Lower lobe of right lung (tissue), 2 donors: ENCODE data around the gene GPD2. TPM values are rescaled to one million over a fixed set of nuclear protein-coding genes. Genes with fewer than 3 reads are reported as not detected.

ENCODE experiments used
- ATAC-seq, 2 donors: fragments of 200-7000 bp; cut with Tn5 transposase; one replicate each; pipeline ENCODE4 v1.9.1; 2020 to 2022; ENCODE audit warnings: mild to moderate bottlenecking in 2 of 2, moderate library complexity in 2 of 2
- DNase-seq: peaks from one replicate; pipeline ENCODE4 v3.0.0-alpha.2; 2020
- H3K27ac ChIP-seq: fragments of 200-600 bp; one replicate; pipeline ENCODE4 v1.8.0; 2022
- H3K27me3 ChIP-seq: fragments of 200-600 bp; one replicate; pipeline ENCODE4 v1.8.0; 2022; ENCODE audit warnings: low read depth
- H3K36me3 ChIP-seq: fragments of 200-600 bp; one replicate; pipeline ENCODE4 v1.8.0; 2022; ENCODE audit warnings: mild to moderate bottlenecking
- H3K4me1 ChIP-seq: fragments of 200-600 bp; one replicate; pipeline ENCODE4 v1.8.0; 2022
- H3K4me3 ChIP-seq: fragments of 200-600 bp; one replicate; pipeline ENCODE4 v1.8.0; 2022; ENCODE audit warnings: mild to moderate bottlenecking
- H3K9me3 ChIP-seq: fragments of 200-600 bp; one replicate; pipeline ENCODE4 v1.8.0; 2022
- intact Hi-C: fragments of 100-400 bp; cut with DNase I; formaldehyde crosslinking; loops from one replicate; pipeline ENCODE4 v1.11.0; 2022
- total RNA-seq: library from RNA; stranded (reverse); fragmentation: NEBNext Ultra II Directional; extraction: Animal tissue kit (Norgen Biotek cat#: 25700); gene quantifications from one replicate; pipeline ENCODE4 v1.2.1, GENCODE V29; 2021
- TF ChIP-seq, protein P1 (sequence below): fragments of 200-600 bp; IDR thresholded peaks from one replicate; pipeline ENCODE4 v1.8.0; 2022; ENCODE audit warnings: antibody characterized with exemption, mild to moderate bottlenecking
- donor health status: DM: no; HTN: yes; CAD: no; lungs with severe emphysema.

The GPD2 gene
- total RNA-seq, 1 donor from 2014 or later, result 50.4 TPM

DNA sequence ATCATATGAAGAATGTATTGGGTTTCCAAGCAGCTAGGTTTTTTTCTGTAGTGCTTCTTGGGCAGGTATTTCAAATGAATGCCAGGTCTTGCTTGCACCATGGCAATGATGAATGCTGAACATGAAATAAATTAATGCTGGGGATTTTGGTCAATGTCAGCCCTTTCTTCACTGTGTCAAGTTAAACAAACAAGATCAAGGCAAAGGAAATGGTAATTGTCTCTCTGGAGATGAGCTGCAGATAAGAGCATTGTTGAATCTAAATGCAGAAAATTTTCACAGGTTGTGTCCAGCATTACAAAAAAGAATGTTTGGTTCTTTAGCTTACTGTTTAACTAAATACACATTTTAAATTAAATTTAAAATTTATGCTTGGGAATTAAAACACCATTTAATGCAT, 144.3 kb downstream of the GPD2 start:
- no peaks in the 10 kb centered on the region for H3K4me1 ChIP-seq
- H3K27me3 ChIP-seq, result no peaks in the 10 kb centered on the region
- intact Hi-C loops, result no loop called here
- peaks cover 38% of the 10 kb centered on the region for H3K36me3 ChIP-seq
- no peak for ATAC-seq
- H3K4me3 ChIP-seq, result no peak overlapping the region
- no peak for DNase-seq
- no peaks in the 10 kb centered on the region for H3K9me3 ChIP-seq
- H3K27ac ChIP-seq, result no peak overlapping the region
- TF ChIP-seq, protein P1, sequence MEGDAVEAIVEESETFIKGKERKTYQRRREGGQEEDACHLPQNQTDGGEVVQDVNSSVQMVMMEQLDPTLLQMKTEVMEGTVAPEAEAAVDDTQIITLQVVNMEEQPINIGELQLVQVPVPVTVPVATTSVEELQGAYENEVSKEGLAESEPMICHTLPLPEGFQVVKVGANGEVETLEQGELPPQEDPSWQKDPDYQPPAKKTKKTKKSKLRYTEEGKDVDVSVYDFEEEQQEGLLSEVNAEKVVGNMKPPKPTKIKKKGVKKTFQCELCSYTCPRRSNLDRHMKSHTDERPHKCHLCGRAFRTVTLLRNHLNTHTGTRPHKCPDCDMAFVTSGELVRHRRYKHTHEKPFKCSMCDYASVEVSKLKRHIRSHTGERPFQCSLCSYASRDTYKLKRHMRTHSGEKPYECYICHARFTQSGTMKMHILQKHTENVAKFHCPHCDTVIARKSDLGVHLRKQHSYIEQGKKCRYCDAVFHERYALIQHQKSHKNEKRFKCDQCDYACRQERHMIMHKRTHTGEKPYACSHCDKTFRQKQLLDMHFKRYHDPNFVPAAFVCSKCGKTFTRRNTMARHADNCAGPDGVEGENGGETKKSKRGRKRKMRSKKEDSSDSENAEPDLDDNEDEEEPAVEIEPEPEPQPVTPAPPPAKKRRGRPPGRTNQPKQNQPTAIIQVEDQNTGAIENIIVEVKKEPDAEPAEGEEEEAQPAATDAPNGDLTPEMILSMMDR, result no peak

DNA sequence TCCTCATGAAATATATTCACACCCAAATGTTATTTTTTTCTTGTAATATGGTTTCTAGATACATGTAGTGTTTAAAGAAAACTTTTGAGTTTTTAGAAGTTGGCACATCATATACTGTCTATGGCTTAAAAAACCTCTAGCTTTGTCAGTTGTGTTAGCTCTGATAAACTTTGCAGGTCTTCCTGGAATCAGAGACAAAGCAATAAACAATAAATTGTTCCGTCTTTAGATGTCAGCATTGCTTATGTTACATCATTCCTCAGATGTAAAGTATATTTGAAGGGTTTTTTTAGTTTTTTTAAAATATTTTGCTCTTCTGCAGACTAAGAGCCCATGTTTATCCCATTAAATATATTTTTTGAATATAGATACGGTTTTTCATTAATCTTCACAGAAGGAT, 145.1 kb downstream of the GPD2 start:
- ATAC-seq (no peak), DNase-seq (no peak)
- Histone ChIP-seq H3K27ac (no peak overlapping the region), H3K4me1 (no peaks in the 10 kb centered on the region), H3K4me3 (no peak overlapping the region), H3K9me3 (no peaks in the 10 kb centered on the region), H3K27me3 (no peaks in the 10 kb centered on the region), H3K36me3 (peaks cover 38% of the 10 kb centered on the region)
- TF ChIP-seq, protein P1, result no peak
- intact Hi-C loops, result no loop called here

DNA sequence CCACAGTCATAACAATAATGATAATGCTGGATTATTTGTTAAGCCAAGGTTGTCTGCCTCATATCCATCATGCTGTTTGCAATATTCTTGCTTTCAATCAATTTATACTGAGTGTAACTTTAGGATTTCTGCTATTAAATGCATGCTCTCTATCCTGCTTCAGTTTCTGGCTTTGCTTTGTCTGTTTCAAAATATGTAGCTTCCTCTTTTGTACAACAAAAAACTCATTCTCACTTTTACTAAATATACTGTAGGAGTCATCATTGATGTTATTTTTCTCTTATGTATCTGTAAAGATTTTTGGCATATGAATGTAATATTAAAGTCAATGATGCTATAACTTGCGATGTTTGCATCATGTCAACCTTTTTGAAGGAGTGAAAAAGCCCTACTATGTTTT, 149.3 kb downstream of the GPD2 start:
- Histone ChIP-seq H3K9me3 (no peaks in the 10 kb centered on the region), H3K27me3 (no peaks in the 10 kb centered on the region), H3K27ac (no peak overlapping the region), H3K36me3 (peaks cover 14% of the 10 kb centered on the region), H3K4me3 (no peak overlapping the region), H3K4me1 (no peaks in the 10 kb centered on the region)
- intact Hi-C loops, result no loop called here
- ATAC-seq, result no peak
- TF ChIP-seq, protein P1, result no peak
- no peak for DNase-seq

DNA sequence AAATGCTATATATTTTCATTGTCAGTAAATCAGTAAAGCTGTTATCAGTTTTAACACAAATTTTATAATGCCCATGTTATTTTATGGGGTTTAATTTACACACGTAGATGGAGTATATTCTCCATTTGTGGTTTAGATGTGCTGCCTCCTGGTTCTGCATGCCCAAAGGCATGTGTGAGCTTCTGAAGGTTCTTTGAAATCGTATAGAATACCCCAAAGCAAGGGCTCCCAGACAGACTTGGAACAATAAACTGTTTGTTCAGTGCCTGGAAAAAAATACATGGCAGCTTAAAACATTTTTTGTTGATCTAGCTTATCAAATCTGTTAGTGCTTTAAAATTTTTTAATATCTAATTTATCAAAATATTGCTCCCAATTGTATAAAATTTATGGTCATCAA, 150.4 kb downstream of the GPD2 start:
- H3K4me1 ChIP-seq, result no peaks in the 10 kb centered on the region
- ATAC-seq, result no peak

DNA sequence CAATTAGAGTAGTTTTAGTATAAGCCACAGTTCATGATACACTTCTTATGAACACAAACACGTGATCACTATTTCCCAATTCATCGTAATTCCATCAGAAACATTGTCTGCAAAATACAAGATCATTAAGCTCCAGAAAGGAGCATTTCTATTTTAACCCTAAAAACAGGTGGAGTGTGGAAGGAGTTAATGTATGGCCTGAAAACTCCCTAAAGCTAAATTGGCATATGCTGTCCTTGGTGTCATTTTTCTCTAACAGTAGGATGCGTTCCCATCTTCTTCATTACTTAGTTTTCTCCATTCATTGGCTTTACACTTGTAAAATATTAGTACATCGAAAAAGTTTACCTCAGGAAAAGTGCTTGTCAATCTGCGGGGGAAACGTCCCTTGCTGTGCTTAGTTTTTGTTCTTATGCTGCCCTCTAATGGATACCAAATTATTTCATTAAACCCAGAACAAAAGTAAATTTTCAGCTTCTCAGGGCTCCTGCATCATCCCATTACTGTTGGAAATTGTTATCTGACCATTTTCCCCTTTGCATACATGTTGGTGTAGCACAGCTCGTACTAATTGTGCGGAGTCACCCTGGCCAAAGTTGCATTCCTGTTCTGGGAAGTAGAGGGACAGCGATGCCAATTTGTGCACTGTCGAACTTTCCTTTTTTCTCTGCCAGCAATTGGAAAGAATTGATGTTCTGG, 153.4 kb downstream of the GPD2 start:
- H3K27me3 ChIP-seq, result no peaks in the 10 kb centered on the region
- no peaks in the 10 kb centered on the region for H3K9me3 ChIP-seq
- no peak overlapping the region for H3K4me3 ChIP-seq
- intact Hi-C loops, result no loop called here
- H3K27ac ChIP-seq, result no peak overlapping the region
- DNase-seq (no peak), ATAC-seq (peak; percentile 37 to 76)
- H3K36me3 ChIP-seq, result no peaks in the 10 kb centered on the region
- H3K4me1 ChIP-seq, result no peaks in the 10 kb centered on the region
- TF ChIP-seq, protein P1, result peak; percentile 49

More for the DNA sequence above, 150.4 kb downstream of the GPD2 start:
- intact Hi-C loops, result no loop called here
- Histone ChIP-seq H3K9me3 (no peaks in the 10 kb centered on the region), H3K36me3 (peaks cover 14% of the 10 kb centered on the region), H3K4me3 (no peak overlapping the region), H3K27ac (no peak overlapping the region), H3K27me3 (no peaks in the 10 kb centered on the region)
- TF ChIP-seq, protein P1, result no peak
- DNase-seq, result no peak
